Measurements from ENCODE around the gene NAGLU.

GRCh38 chr17:42512246-42512645, 23.8 kb upstream of the NAGLU start:
- TF ChIP-seq CTCF (IDR thresholded peaks at IDR 0.05; ENCODE audit: insufficient read depth, low read length, poor library complexity, severe bottlenecking) = no peak
- no peak for TF ChIP-seq EZH2phosphoT487 (conservative IDR thresholded peaks at IDR 0.05; ENCODE audit: low read length)

All from SU-DHL-6 (cell line).